HT1080 (cell line): ENCODE results near the gene MYO1E. TPM values are rescaled to one million over a fixed set of nuclear protein-coding genes. Genes with fewer than 3 reads are reported as not detected.
"Not testable (repeated sequence)": the region's sequence is repeated elsewhere in the genome, so short reads cannot be mapped to it uniquely, and the experiment has no call there.

Source experiments
- DNase-seq: peaks from one replicate; pipeline ENCODE4 v3.0.0-alpha.2; 2015; ENCODE audit warnings: low read depth
- total RNA-seq: library from RNA; depleted of rRNA; stranded (reverse); fragments of >200 nt; shearing (Covaris generic); gene quantifications from 2 replicates; pipeline ENCODE4 v1.2.3, GENCODE V29; 2014

MYO1E gene
- total RNA-seq, 1 experiment from 2014 or later, result 20.2 TPM

- DNase-seq, result peak; percentile 91
Observed at GRCh38 chr15:59170295-59171066, 202.2 kb downstream of the MYO1E start.

GRCh38 chr15:59169251-59169708 lies 203.4 kb downstream of the MYO1E start:
- peak; percentile 86 for DNase-seq

- peak; percentile 83 for DNase-seq
Observed at GRCh38 chr15:59168536-59168935, 204.1 kb downstream of the MYO1E start.

GRCh38 chr15:59166601-59167265 lies 205.9 kb downstream of the MYO1E start:
- DNase-seq, result no peak

- DNase-seq, result no peak
Observed at GRCh38 chr15:59166166-59166565, 206.5 kb downstream of the MYO1E start.

GRCh38 chr15:59165726-59166125 lies 206.9 kb downstream of the MYO1E start:
- peak; percentile 52 for DNase-seq

GRCh38 chr15:59162080-59162479 lies 210.6 kb downstream of the MYO1E start:
- DNase-seq, result not testable (repeated sequence)

- peak; percentile 37 for DNase-seq
Observed at GRCh38 chr15:59160880-59161593, 211.6 kb downstream of the MYO1E start.

GRCh38 chr15:59159210-59159609 lies 213.5 kb downstream of the MYO1E start:
- no peak for DNase-seq

GRCh38 chr15:59158701-59159034 lies 214.0 kb downstream of the MYO1E start:
- DNase-seq, result no peak

GRCh38 chr15:59157840-59158700 lies 214.6 kb downstream of the MYO1E start:
- no peak for DNase-seq

- DNase-seq, result no peak
Observed at GRCh38 chr15:59157396-59157795, 215.3 kb downstream of the MYO1E start.

- DNase-seq, result no peak
Observed at GRCh38 chr15:59155431-59155830, 217.2 kb downstream of the MYO1E start.

GRCh38 chr15:59154243-59154642 lies 218.4 kb downstream of the MYO1E start:
- no peak for DNase-seq

GRCh38 chr15:59153466-59153865 lies 219.2 kb downstream of the MYO1E start:
- no peak for DNase-seq

GRCh38 chr15:59152694-59153450 lies 219.8 kb downstream of the MYO1E start:
- DNase-seq, result no peak

GRCh38 chr15:59150185-59150584 lies 222.5 kb downstream of the MYO1E start:
- DNase-seq, result no peak

GRCh38 chr15:59148153-59148833 lies 224.4 kb downstream of the MYO1E start:
- DNase-seq, result no peak

GRCh38 chr15:59147666-59148065 lies 225.0 kb downstream of the MYO1E start:
- no peak for DNase-seq

GRCh38 chr15:59144594-59144993 lies 228.1 kb downstream of the MYO1E start:
- not testable (repeated sequence) for DNase-seq
